A673 (cell line): ENCODE measurements around the gene ETV1. TPM values are rescaled to one million over a fixed set of nuclear protein-coding genes. Genes with fewer than 3 reads are reported as not detected.
A peak's percentile ranks its signal among the peaks of the same experiment; 100 is the strongest.

Experiments
- BruUV-seq: library from RNA; stranded (reverse); fragments of 400-500 nt; replicated peaks from 2 replicates; lab custom pipeline; 2021; lab: Mats Ljungman, UMichigan
- CTCF ChIA-PET: fragments of 300-600 bp; sonication (Branson Sonifier 250); formaldehyde crosslinking; loops from one replicate; lab custom pipeline; 2022; ENCODE audit warnings: antibody characterized with exemption; lab: Charles Lee
- POLR2A ChIA-PET: fragments of 300-600 bp; sonication (Branson Sonifier 250); formaldehyde crosslinking; loops from one replicate; lab custom pipeline; 2022; ENCODE audit warnings: antibody characterized with exemption; ENCODE audit not compliant: low non-redundant PET; lab: Charles Lee
- DNase-seq: peaks from one replicate; pipeline ENCODE4 v3.0.0-alpha.2; 2015; ENCODE audit warnings: low spot score
- H3K27ac ChIP-seq: fragments of 200-600 bp; sonication (generic); 2 replicates; pipeline ENCODE4 v1.5.1; 2016; ENCODE audit warnings: mixed run types, low read depth, mild to moderate bottlenecking, mixed read lengths, antibody characterized with exemption, low read length; ENCODE audit not compliant: poor library complexity, severe bottlenecking
- H3K27me3 ChIP-seq: fragments of 200-600 bp; sonication (generic); replicated peaks from 2 replicates; pipeline ENCODE4 v1.6.1; 2017; ENCODE audit warnings: mixed run types, low read depth, mild to moderate bottlenecking, mixed read lengths, antibody characterized with exemption, low read length; ENCODE audit not compliant: insufficient read depth, poor library complexity
- H3K36me3 ChIP-seq: fragments of 200-600 bp; sonication (generic); 2 replicates; pipeline ENCODE4 v1.6.1; 2016; ENCODE audit warnings: mixed run types, mild to moderate bottlenecking, mixed read lengths, antibody characterized with exemption, low read length; ENCODE audit not compliant: insufficient read depth, poor library complexity, severe bottlenecking
- H3K4me1 ChIP-seq: fragments of 200-600 bp; sonication (generic); 2 replicates; pipeline ENCODE4 v1.6.1; 2017; ENCODE audit warnings: mixed run types, mild to moderate bottlenecking, mixed read lengths, antibody characterized with exemption, low read length; ENCODE audit not compliant: insufficient read depth, poor library complexity, severe bottlenecking
- H3K4me3 ChIP-seq: fragments of 200-600 bp; sonication (generic); 2 replicates; pipeline ENCODE4 v1.5.1; 2016; ENCODE audit warnings: low read depth, mixed run types, mild to moderate bottlenecking, mixed read lengths, low read length; ENCODE audit not compliant: poor library complexity, severe bottlenecking
- H3K9me3 ChIP-seq: fragments of 200-600 bp; sonication (generic); 2 replicates; pipeline ENCODE4 v1.6.1; 2016; ENCODE audit warnings: mixed run types, low read depth, mild to moderate bottlenecking, mixed read lengths, antibody characterized with exemption, low read length; ENCODE audit not compliant: poor library complexity, severe bottlenecking
- CTCF ChIP-seq: fragments of 300-800, 200-600 bp; sonication (generic); conservative IDR thresholded peaks from 2 replicates; pipeline ENCODE4 v1.5.1; 2017; ENCODE audit warnings: low read depth, mild to moderate bottlenecking, antibody characterized with exemption, low read length, moderate library complexity, mixed read lengths
- EZH2 ChIP-seq: fragments of 200-600 bp; sonication (generic); IDR thresholded peaks from 2 replicates; pipeline ENCODE4 v1.6.1; 2017; ENCODE audit warnings: borderline replicate concordance, low read depth, mild to moderate bottlenecking, mixed read lengths, antibody characterized with exemption, low read length; ENCODE audit not compliant: poor library complexity, severe bottlenecking
- intact Hi-C: fragments of 100-400 bp; cut with micrococcal nuclease; formaldehyde crosslinking; loops from one replicate; pipeline ENCODE4 v1.10.0; 2022; ENCODE audit not compliant: unreplicated experiment
- total RNA-seq: library from RNA; stranded (reverse); gene quantifications from 2 replicates; pipeline ENCODE4 v1.2.3, GENCODE V29; 2021

ETV1 gene
- total RNA-seq, 1 experiment from 2014 or later, result 84.1 TPM

- Histone ChIP-seq H3K27me3 (no peaks in the 10 kb centered on the region), H3K4me1 (peaks cover 66% of the 10 kb centered on the region), H3K27ac (peak overlapping the region; percentile 61), H3K36me3 (no peaks in the 10 kb centered on the region), H3K9me3 (no peaks in the 10 kb centered on the region), H3K4me3 (no peak overlapping the region)
- TF ChIP-seq CTCF, result no peak
- TF ChIP-seq EZH2, result no peak
- no TSS peak for BruUV-seq
- POLR2A ChIA-PET, result no interaction called here
- no peak for DNase-seq
- intact Hi-C loops, result no loop called here
- CTCF ChIA-PET, result no interaction called here
Measured at GRCh38 chr7:13915891-13916290, 73.6 kb downstream of the ETV1 start.

- Histone ChIP-seq H3K27me3 (no peaks in the 10 kb centered on the region), H3K9me3 (no peaks in the 10 kb centered on the region), H3K27ac (no peak overlapping the region), H3K4me1 (peaks cover 78% of the 10 kb centered on the region), H3K4me3 (no peak overlapping the region), H3K36me3 (no peaks in the 10 kb centered on the region)
- no peak for DNase-seq
- intact Hi-C loops, result no loop called here
- ChIA-PET CTCF (no interaction called here), POLR2A (no interaction called here)
- no peak for TF ChIP-seq EZH2
- TF ChIP-seq CTCF, result no peak
- BruUV-seq, result no TSS peak
Measured at GRCh38 chr7:13912715-13913278, 76.7 kb downstream of the ETV1 start.

DNA sequence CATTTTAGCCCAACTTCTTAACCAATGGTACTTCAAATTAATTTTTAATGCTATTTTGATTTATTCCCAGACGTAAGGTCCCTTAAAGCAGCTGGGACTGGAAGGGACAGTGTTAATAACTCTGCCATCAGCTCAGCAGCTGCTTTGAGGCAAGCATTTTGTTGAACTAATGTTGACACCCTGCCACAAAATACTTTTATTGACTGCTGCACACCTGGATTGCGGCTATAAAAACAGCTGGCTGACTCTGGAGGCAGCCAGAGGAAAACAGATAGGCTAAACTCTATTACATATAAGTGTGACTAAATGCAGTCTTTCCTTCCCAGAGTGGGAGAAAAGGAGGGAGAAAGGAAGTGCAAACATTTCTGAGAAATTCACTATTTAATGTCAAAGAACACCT lies 77.6 kb downstream of the ETV1 start:
- Histone ChIP-seq H3K4me3 (no peak overlapping the region), H3K4me1 (peaks cover 82% of the 10 kb centered on the region), H3K27ac (peak overlapping the region; percentile 17), H3K36me3 (no peaks in the 10 kb centered on the region), H3K27me3 (no peaks in the 10 kb centered on the region), H3K9me3 (no peaks in the 10 kb centered on the region)
- TF ChIP-seq EZH2 (no peak), CTCF (no peak)
- DNase-seq, result no peak
- POLR2A ChIA-PET, result interaction anchor here (0.6 kb wide), 1 partner anchor 164 kb away, joined by 3 read pairs; no protein-coding TSS in a partner anchor
- CTCF ChIA-PET, result no interaction called here
- BruUV-seq, result no TSS peak
- intact Hi-C loops, result no loop called here
